PC-3 (cell line): ENCODE measurements around the gene NOX3. TPM values are rescaled to one million over a fixed set of nuclear protein-coding genes. Genes with fewer than 3 reads are reported as not detected.

Experiments used
- ATAC-seq: fragments of 200-7000 bp; cut with Tn5 transposase; 2 replicates; pipeline ENCODE4 v1.9.1; 2020; ENCODE audit warnings: mild to moderate bottlenecking, moderate library complexity
- BruUV-seq: library from RNA; stranded (reverse); fragments of 400-500 nt; replicated peaks from 2 replicates; lab custom pipeline; 2021; lab: Mats Ljungman, UMichigan
- CTCF ChIA-PET: fragments of 300-600 bp; sonication (Branson Sonifier 250); formaldehyde crosslinking; loops from one replicate; lab custom pipeline; 2022; ENCODE audit warnings: antibody characterized with exemption; lab: Charles Lee
- POLR2A ChIA-PET: fragments of 300-600 bp; sonication (Branson Sonifier 250); formaldehyde crosslinking; loops from one replicate; lab custom pipeline; 2022; ENCODE audit warnings: antibody characterized with exemption; ENCODE audit not compliant: unreplicated experiment; lab: Charles Lee
- DNase-seq: peaks from one replicate; pipeline ENCODE4 v3.0.0-alpha.2; 2015
- H2AFZ ChIP-seq: fragments of 300-600 bp; sonication (generic); 2 replicates; pipeline ENCODE4 v1.6.0; 2016; ENCODE audit warnings: antibody characterized with exemption, low read length
- H3F3A ChIP-seq: fragments of 300-600 bp; sonication (generic); one replicate; pipeline ENCODE4 v1.6.0; 2017; ENCODE audit warnings: antibody characterized with exemption, low read length, control low read depth, mild to moderate bottlenecking; ENCODE audit not compliant: unreplicated experiment
- H3K27ac ChIP-seq: fragments of 300-600 bp; sonication (generic); 2 replicates; pipeline ENCODE4 v1.5.1; 2016; ENCODE audit warnings: mild to moderate bottlenecking, low read length
- H3K27me3 ChIP-seq: fragments of 300-600 bp; sonication (generic); 2 replicates; pipeline ENCODE4 v1.6.1; 2016; ENCODE audit warnings: low read length, mixed read lengths
- H3K36me3 ChIP-seq: fragments of 300-600 bp; sonication (generic); 2 replicates; pipeline ENCODE4 v1.6.1; 2016; ENCODE audit warnings: low read depth, mixed run types, low read length, mixed read lengths
- H3K4me1 ChIP-seq: fragments of 300-600 bp; sonication (generic); 2 replicates; pipeline ENCODE4 v1.5.1; 2016; ENCODE audit warnings: low read length; ENCODE audit not compliant: insufficient read depth
- H3K4me2 ChIP-seq: fragments of 300-600 bp; sonication (generic); 2 replicates; pipeline ENCODE4 v1.6.0; 2016; ENCODE audit warnings: low read length
- H3K4me3 ChIP-seq: fragments of 300-600 bp; sonication (generic); 2 replicates; pipeline ENCODE4 v1.5.1; 2016; ENCODE audit warnings: mild to moderate bottlenecking, low read length, mixed read lengths
- H3K79me2 ChIP-seq: fragments of 300-600 bp; sonication (generic); 2 replicates; pipeline ENCODE4 v1.6.1; 2017; ENCODE audit warnings: low read length, mixed read lengths
- H3K9ac ChIP-seq: fragments of 300-600 bp; sonication (generic); 2 replicates; pipeline ENCODE4 v1.6.0; 2016; ENCODE audit warnings: mild to moderate bottlenecking, low read length
- H3K9me2 ChIP-seq: fragments of 300-600 bp; sonication (generic); replicated peaks from 2 replicates; pipeline ENCODE4 v1.6.1; 2016; ENCODE audit warnings: mixed run types, low read length, mixed read lengths
- H3K9me3 ChIP-seq: fragments of 300-600 bp; sonication (generic); 2 replicates; pipeline ENCODE4 v1.6.1; 2016; ENCODE audit warnings: low read length, mixed read lengths
- H4K20me1 ChIP-seq: fragments of 300-600 bp; sonication (generic); 2 replicates; pipeline ENCODE4 v1.6.1; 2016; ENCODE audit warnings: low read length, mixed read lengths
- EZH2 ChIP-seq: fragments of 300-600 bp; sonication (generic); IDR thresholded peaks from one replicate; pipeline ENCODE4 v1.6.1; 2017; ENCODE audit warnings: antibody characterized with exemption, mild to moderate bottlenecking, low read length; ENCODE audit not compliant: unreplicated experiment
- EZH2phosphoT487 ChIP-seq: fragments of 300-600 bp; sonication (generic); IDR thresholded peaks from 2 replicates; pipeline ENCODE4 v1.6.1; 2018; ENCODE audit warnings: mild to moderate bottlenecking, antibody characterized with exemption, low read length, borderline replicate concordance
- intact Hi-C: fragments of 100-400 bp; cut with micrococcal nuclease; formaldehyde crosslinking; loops from 2 replicates; pipeline ENCODE4 v1.9.0; 2023
- total RNA-seq: library from RNA; depleted of rRNA; stranded (reverse); fragments of >200 nt; gene quantifications from 2 replicates; pipeline ENCODE4 v1.2.3, GENCODE V29; 2014
- TF ChIP-seq, protein P1 (sequence below): fragments of 300-600 bp; sonication (generic); conservative IDR thresholded peaks from 2 replicates; pipeline ENCODE4 v1.5.1; 2017; ENCODE audit warnings: antibody characterized with exemption, low read depth, mild to moderate bottlenecking, low read length

Gene NOX3
- total RNA-seq, 1 experiment from 2014 or later, result not detected

DNA sequence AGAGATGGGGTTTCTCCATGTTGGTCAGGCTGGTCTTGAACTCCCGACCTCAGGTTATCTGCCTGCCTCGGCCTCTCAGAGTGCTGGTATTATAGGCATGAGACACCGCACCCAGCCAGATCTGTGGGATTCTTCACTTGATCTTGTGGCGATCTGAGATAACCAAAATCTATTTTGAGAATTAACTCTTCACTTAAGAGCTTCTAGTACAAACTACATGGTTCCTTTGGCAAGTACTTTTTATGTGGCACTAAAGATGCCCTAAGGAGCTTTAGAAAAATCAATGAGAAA lies 103.6 kb downstream of the NOX3 start:
- Histone ChIP-seq H3K9me3 (peaks cover 17% of the 10 kb centered on the region; the same call in 1 of the 2 replicates), H3K27ac (no peak overlapping the region), H3K27me3 (no peaks in the 10 kb centered on the region), H3K4me1 (no peaks in the 10 kb centered on the region), H3F3A (no peaks in the 10 kb centered on the region), H3K36me3 (peaks cover 5% of the 10 kb centered on the region; the same call in 1 of the 2 replicates), H2AFZ (no peak overlapping the region), H4K20me1 (no peaks in the 10 kb centered on the region), H3K79me2 (no peaks in the 10 kb centered on the region), H3K9me2 (no peaks in the 10 kb centered on the region), H3K4me3 (no peak overlapping the region), H3K9ac (no peak overlapping the region), H3K4me2 (no peak overlapping the region)
- intact Hi-C loops, result no loop called here
- no TSS peak for BruUV-seq
- DNase-seq, result no peak
- no peak for TF ChIP-seq EZH2phosphoT487
- TF ChIP-seq, protein P1, sequence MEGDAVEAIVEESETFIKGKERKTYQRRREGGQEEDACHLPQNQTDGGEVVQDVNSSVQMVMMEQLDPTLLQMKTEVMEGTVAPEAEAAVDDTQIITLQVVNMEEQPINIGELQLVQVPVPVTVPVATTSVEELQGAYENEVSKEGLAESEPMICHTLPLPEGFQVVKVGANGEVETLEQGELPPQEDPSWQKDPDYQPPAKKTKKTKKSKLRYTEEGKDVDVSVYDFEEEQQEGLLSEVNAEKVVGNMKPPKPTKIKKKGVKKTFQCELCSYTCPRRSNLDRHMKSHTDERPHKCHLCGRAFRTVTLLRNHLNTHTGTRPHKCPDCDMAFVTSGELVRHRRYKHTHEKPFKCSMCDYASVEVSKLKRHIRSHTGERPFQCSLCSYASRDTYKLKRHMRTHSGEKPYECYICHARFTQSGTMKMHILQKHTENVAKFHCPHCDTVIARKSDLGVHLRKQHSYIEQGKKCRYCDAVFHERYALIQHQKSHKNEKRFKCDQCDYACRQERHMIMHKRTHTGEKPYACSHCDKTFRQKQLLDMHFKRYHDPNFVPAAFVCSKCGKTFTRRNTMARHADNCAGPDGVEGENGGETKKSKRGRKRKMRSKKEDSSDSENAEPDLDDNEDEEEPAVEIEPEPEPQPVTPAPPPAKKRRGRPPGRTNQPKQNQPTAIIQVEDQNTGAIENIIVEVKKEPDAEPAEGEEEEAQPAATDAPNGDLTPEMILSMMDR, result no peak
- no peak for TF ChIP-seq EZH2
- ChIA-PET POLR2A (no interaction called here), CTCF (no interaction called here)
- ATAC-seq, result no peak

DNA sequence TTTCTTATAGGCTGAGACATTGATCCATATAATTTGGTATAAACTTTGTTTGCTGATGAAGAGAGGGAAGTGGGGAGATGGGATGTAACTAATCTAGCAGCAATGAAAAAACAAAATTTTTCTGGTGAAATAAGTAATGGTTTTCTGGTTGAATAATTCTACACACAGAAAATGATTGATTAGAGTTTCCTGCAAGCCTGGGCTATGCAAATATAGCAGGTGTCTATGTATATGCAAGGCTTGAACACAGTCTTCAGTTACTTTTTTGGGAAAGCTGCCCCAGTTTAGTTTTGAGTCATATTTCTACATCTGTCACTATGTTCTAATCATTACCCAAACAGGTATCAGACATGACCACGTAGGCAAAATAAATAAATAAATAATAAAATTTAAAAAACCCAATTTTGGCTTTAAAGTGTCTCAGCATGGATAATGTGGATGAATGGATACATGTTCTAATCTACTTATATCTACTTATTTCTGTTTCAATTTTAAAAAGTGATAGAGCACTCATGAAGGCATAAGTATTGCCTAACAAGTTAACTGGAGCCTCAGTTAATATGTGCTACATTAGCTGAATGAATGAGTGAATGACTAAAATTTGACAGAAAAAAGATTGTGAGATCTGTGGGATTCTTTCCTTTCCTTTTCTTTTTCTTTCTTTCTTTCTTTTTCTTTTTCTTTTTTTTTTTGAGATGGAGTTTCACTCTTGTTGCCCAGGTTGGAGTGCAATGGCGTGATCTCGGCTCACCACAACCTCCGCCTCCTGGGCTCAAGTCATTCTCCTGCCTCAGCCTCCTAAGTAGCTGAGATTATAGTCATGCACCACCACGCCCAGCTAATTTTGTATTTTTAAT lies 104.1 kb downstream of the NOX3 start:
- H3K4me3 ChIP-seq, result no peak overlapping the region
- H3K79me2 ChIP-seq, result no peaks in the 10 kb centered on the region
- intact Hi-C loops, result no loop called here
- H3F3A ChIP-seq, result no peaks in the 10 kb centered on the region
- no peak for DNase-seq
- TF ChIP-seq EZH2phosphoT487, result no peak
- TF ChIP-seq, protein P1, result no peak
- TF ChIP-seq EZH2, result no peak
- no peaks in the 10 kb centered on the region for H3K4me1 ChIP-seq
- H3K27me3 ChIP-seq, result no peaks in the 10 kb centered on the region
- H3K9me3 ChIP-seq, result peaks cover 17% of the 10 kb centered on the region; the same call in 1 of the 2 replicates
- H3K27ac ChIP-seq, result no peak overlapping the region
- ChIA-PET CTCF (no interaction called here), POLR2A (no interaction called here)
- no peak overlapping the region for H2AFZ ChIP-seq
- no peaks in the 10 kb centered on the region for H3K9me2 ChIP-seq
- no peak overlapping the region for H3K9ac ChIP-seq
- peaks cover 5% of the 10 kb centered on the region; the same call in 1 of the 2 replicates for H3K36me3 ChIP-seq
- no peak overlapping the region for H3K4me2 ChIP-seq
- no peaks in the 10 kb centered on the region for H4K20me1 ChIP-seq
- ATAC-seq, result no peak
- no TSS peak for BruUV-seq

DNA sequence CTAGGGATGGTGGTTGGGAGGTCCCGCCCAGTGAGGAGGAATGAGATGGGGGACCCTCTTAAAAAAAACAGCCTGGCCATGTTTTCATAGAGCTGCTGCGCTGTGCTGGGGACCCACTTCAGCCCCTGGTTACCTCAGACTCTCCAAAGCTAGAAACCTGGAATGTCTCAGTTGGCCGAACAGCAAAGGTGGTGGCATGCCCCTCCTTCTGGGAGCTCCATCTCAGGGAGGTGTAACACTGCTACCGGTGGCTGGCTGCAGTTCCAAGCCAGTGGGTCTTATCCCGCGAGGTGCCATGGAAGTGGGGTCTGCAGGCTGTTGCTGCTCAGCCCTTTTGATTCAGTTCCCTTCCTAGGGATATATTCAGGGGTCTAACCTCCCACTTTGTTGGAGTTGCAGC lies 105.7 kb downstream of the NOX3 start:
- H3K4me1 ChIP-seq, result no peaks in the 10 kb centered on the region
- no peaks in the 10 kb centered on the region for H3F3A ChIP-seq
- no peaks in the 10 kb centered on the region for H3K27me3 ChIP-seq
- H4K20me1 ChIP-seq, result no peaks in the 10 kb centered on the region
- no peaks in the 10 kb centered on the region for H3K9me2 ChIP-seq
- no peak overlapping the region for H2AFZ ChIP-seq
- no peak overlapping the region for H3K9ac ChIP-seq
- intact Hi-C loops, result no loop called here
- H3K36me3 ChIP-seq, result peaks cover 5% of the 10 kb centered on the region; the same call in 1 of the 2 replicates
- H3K9me3 ChIP-seq, result peaks cover 15% of the 10 kb centered on the region; the same call in 1 of the 2 replicates
- TF ChIP-seq, protein P1, result no peak
- TF ChIP-seq EZH2phosphoT487 (no peak), EZH2 (no peak)
- ATAC-seq, result no peak
- ChIA-PET CTCF (no interaction called here), POLR2A (no interaction called here)
- no TSS peak for BruUV-seq
- H3K4me3 ChIP-seq, result no peak overlapping the region
- H3K27ac ChIP-seq, result no peak overlapping the region
- H3K79me2 ChIP-seq, result no peaks in the 10 kb centered on the region
- no peak for DNase-seq
- no peak overlapping the region for H3K4me2 ChIP-seq
